Measurements from ENCODE around the gene GOSR2. TPM values are rescaled to one million over a fixed set of nuclear protein-coding genes. Genes with fewer than 3 reads are reported as not detected.

The GOSR2 gene
- total RNA-seq, 1 experiment from 2014 or later, result 48.4 TPM

GRCh38 chr17:46889519-46889918 is 33.4 kb upstream of the GOSR2 start:
- Histone ChIP-seq H2AFZ (ENCODE audit: low read length) (no peak overlapping the region), H3K79me2 (ENCODE audit: low read length) (no peaks in the 10 kb centered on the region), H3K4me1 (ENCODE audit: insufficient read depth, low read length) (no peaks in the 10 kb centered on the region), H3K27me3 (ENCODE audit: low read length) (peaks cover 84% of the 10 kb centered on the region), H3K9ac (ENCODE audit: low read length) (no peak overlapping the region), H3K4me3 (ENCODE audit: low read length) (no peak overlapping the region), H3K9me3 (ENCODE audit: low read length) (no peaks in the 10 kb centered on the region), H4K20me1 (ENCODE audit: low read length) (no peaks in the 10 kb centered on the region), H3K9me2 (replicated peaks; ENCODE audit: low read length) (no peaks in the 10 kb centered on the region), H3K36me3 (ENCODE audit: low read depth, low read length) (no peaks in the 10 kb centered on the region), H3F3A (ENCODE audit: low read length, unreplicated experiment) (no peaks in the 10 kb centered on the region), H3K27ac (ENCODE audit: low read length) (no peak overlapping the region), H3K4me2 (ENCODE audit: low read length) (no peak overlapping the region)
- ChIA-PET CTCF (no interaction called here), POLR2A (ENCODE audit: unreplicated experiment) (no interaction called here)
- BruUV-seq (replicated peaks), result no TSS peak
- intact Hi-C loops (cut with micrococcal nuclease), result no loop called here
- DNase-seq, result no peak
- TF ChIP-seq CTCF (conservative IDR thresholded peaks at IDR 0.05; ENCODE audit: low read depth, low read length) (no peak), EZH2phosphoT487 (IDR thresholded peaks at IDR 0.05; ENCODE audit: borderline replicate concordance, low read length) (no peak), EZH2 (IDR thresholded peaks at IDR 0.05; ENCODE audit: low read length, unreplicated experiment) (no peak)
- ATAC-seq, result no peak

GRCh38 chr17:46889992-46890564 is 32.9 kb upstream of the GOSR2 start:
- H3K27ac ChIP-seq (ENCODE audit: low read length), result no peak overlapping the region
- POLR2A ChIA-PET (ENCODE audit: unreplicated experiment), result no interaction called here
- BruUV-seq (replicated peaks), result no TSS peak
- no peaks in the 10 kb centered on the region for H4K20me1 ChIP-seq (ENCODE audit: low read length)
- H3K27me3 ChIP-seq (ENCODE audit: low read length), result peaks cover 85% of the 10 kb centered on the region
- H3K4me1 ChIP-seq (ENCODE audit: insufficient read depth, low read length), result no peaks in the 10 kb centered on the region
- H3K36me3 ChIP-seq (ENCODE audit: low read depth, low read length), result no peaks in the 10 kb centered on the region
- H3K9ac ChIP-seq (ENCODE audit: low read length), result no peak overlapping the region
- no peak overlapping the region for H3K4me3 ChIP-seq (ENCODE audit: low read length)
- intact Hi-C loops (cut with micrococcal nuclease), result no loop called here
- ATAC-seq (no peak), DNase-seq (no peak)
- CTCF ChIA-PET, result no interaction called here
- no peaks in the 10 kb centered on the region for H3K9me2 ChIP-seq (replicated peaks; ENCODE audit: low read length)
- H3K4me2 ChIP-seq (ENCODE audit: low read length), result no peak overlapping the region
- H3K79me2 ChIP-seq (ENCODE audit: low read length), result no peaks in the 10 kb centered on the region
- H3K9me3 ChIP-seq (ENCODE audit: low read length), result no peaks in the 10 kb centered on the region
- H2AFZ ChIP-seq (ENCODE audit: low read length), result no peak overlapping the region
- TF ChIP-seq EZH2phosphoT487 (IDR thresholded peaks at IDR 0.05; ENCODE audit: borderline replicate concordance, low read length) (no peak), CTCF (conservative IDR thresholded peaks at IDR 0.05; ENCODE audit: low read depth, low read length) (no peak), EZH2 (IDR thresholded peaks at IDR 0.05; ENCODE audit: low read length, unreplicated experiment) (no peak)
- no peaks in the 10 kb centered on the region for H3F3A ChIP-seq (ENCODE audit: low read length, unreplicated experiment)

- Histone ChIP-seq H3F3A (ENCODE audit: low read length, unreplicated experiment) (no peaks in the 10 kb centered on the region), H3K27me3 (ENCODE audit: low read length) (peaks cover 87% of the 10 kb centered on the region), H3K79me2 (ENCODE audit: low read length) (no peaks in the 10 kb centered on the region), H3K4me1 (ENCODE audit: insufficient read depth, low read length) (no peaks in the 10 kb centered on the region), H4K20me1 (ENCODE audit: low read length) (no peaks in the 10 kb centered on the region), H3K4me2 (ENCODE audit: low read length) (no peak overlapping the region), H3K4me3 (ENCODE audit: low read length) (no peak overlapping the region), H3K9me3 (ENCODE audit: low read length) (no peaks in the 10 kb centered on the region), H3K36me3 (ENCODE audit: low read depth, low read length) (no peaks in the 10 kb centered on the region), H3K9me2 (replicated peaks; ENCODE audit: low read length) (no peaks in the 10 kb centered on the region), H2AFZ (ENCODE audit: low read length) (no peak overlapping the region), H3K9ac (ENCODE audit: low read length) (no peak overlapping the region), H3K27ac (ENCODE audit: low read length) (no peak overlapping the region)
- BruUV-seq (replicated peaks), result no TSS peak
- POLR2A ChIA-PET (ENCODE audit: unreplicated experiment), result no interaction called here
- CTCF ChIA-PET, result no interaction called here
- DNase-seq, result no peak
- no peak for ATAC-seq
- TF ChIP-seq EZH2 (IDR thresholded peaks at IDR 0.05; ENCODE audit: low read length, unreplicated experiment) (no peak), EZH2phosphoT487 (IDR thresholded peaks at IDR 0.05; ENCODE audit: borderline replicate concordance, low read length) (no peak), CTCF (conservative IDR thresholded peaks at IDR 0.05; ENCODE audit: low read depth, low read length) (no peak)
- intact Hi-C loops (cut with micrococcal nuclease), result no loop called here
Observed at GRCh38 chr17:46890638-46891037, 32.3 kb upstream of the GOSR2 start.

Measured in PC-3 (cell line).